Thymus (tissue), 11 donors: ENCODE results near the gene CALR. TPM values are rescaled to one million over a fixed set of nuclear protein-coding genes. Genes with fewer than 3 reads are reported as not detected.
A peak's percentile ranks its signal among the peaks of the same experiment; 100 is the strongest.
"Not testable (repeated sequence)": the region's sequence is repeated elsewhere in the genome, so short reads cannot be mapped to it uniquely, and the experiment has no call there.

ENCODE experiments used
- DNase-seq, 9 donors: peaks; one replicate each; pipeline ENCODE4 v3.0.0-alpha.2; 2013; ENCODE audit warnings: low spot score in 9 of 9, low read depth in 6 of 9, missing footprints in 1 of 9
- H3K27ac ChIP-seq, 2 donors: one replicate each; pipeline ENCODE4 v1.5.1; 2013; ENCODE audit warnings: control low read depth in 1 of 2, low read depth in 1 of 2, low read length in 1 of 2, mild to moderate bottlenecking in 1 of 2, moderate library complexity in 1 of 2
- H3K27me3 ChIP-seq, 2 donors: one replicate each; pipeline ENCODE4 v1.5.1; 2013; ENCODE audit warnings: low read length in 1 of 2; ENCODE audit not compliant: control insufficient read depth in 2 of 2, insufficient read depth in 1 of 2
- H3K36me3 ChIP-seq, 2 donors: one replicate each; pipeline ENCODE4 v1.5.1; 2013; ENCODE audit warnings: low read length in 1 of 2, mild to moderate bottlenecking in 1 of 2, moderate library complexity in 1 of 2; ENCODE audit not compliant: control insufficient read depth in 2 of 2, insufficient read depth in 2 of 2
- H3K4me1 ChIP-seq, 2 donors: one replicate each; pipeline ENCODE4 v1.5.1; 2013; ENCODE audit warnings: low read length in 2 of 2; ENCODE audit not compliant: control insufficient read depth in 2 of 2, insufficient read depth in 2 of 2
- H3K4me3 ChIP-seq, 2 donors: one replicate each; pipeline ENCODE4 v1.5.1; 2013; ENCODE audit warnings: low read length in 2 of 2, control low read depth in 1 of 2, mild to moderate bottlenecking in 1 of 2
- H3K9me3 ChIP-seq, 2 donors: one replicate each; pipeline ENCODE4 v1.5.1; 2013; ENCODE audit warnings: low read length in 1 of 2, mild to moderate bottlenecking in 1 of 2; ENCODE audit not compliant: control insufficient read depth in 2 of 2, insufficient read depth in 1 of 2
- WGBS: extraction: QIAGEN DNeasy Blood & Tissue Kit; methylation state at CpG from one replicate; pipeline ENCODE4 v1.1.7; 2013; 5-methylcytosine and 5-hydroxymethylcytosine counted together
- polyA plus RNA-seq: library from polyadenylated mRNA; stranded (reverse); fragments of 200-250 nt; gene quantifications from one replicate; pipeline ENCODE4 v1.2.3, GENCODE V29; 2013
- total RNA-seq: library from RNA; stranded (reverse); fragments of 120-200 nt; gene quantifications from one replicate; pipeline ENCODE4 v1.2.4, GENCODE V29; 2013
- donor health status: healthy.

CALR gene
- total and polyA plus RNA-seq, 2 donors = 189 to 639 TPM

GRCh38 chr19:12954612-12954962 lies 16.2 kb downstream of the CALR start:
- peaks cover 0 to 20% of the 10 kb centered on the region in 2 donors for H3K4me1 ChIP-seq
- peak overlapping the region in 1 of 2 donors; percentile 33 for H3K27ac ChIP-seq
- 72% methylated on average over 1 of the region's 1 CpG for WGBS
- peaks cover 49 to 50% of the 10 kb centered on the region in 2 donors for H3K36me3 ChIP-seq
- H3K4me3 ChIP-seq = no peak overlapping the region
- no peak for DNase-seq
- H3K9me3 ChIP-seq = no peaks in the 10 kb centered on the region
- no peaks in the 10 kb centered on the region for H3K27me3 ChIP-seq

- H3K27me3 ChIP-seq, H3K4me3 ChIP-seq, H3K9me3 ChIP-seq, DNase-seq: not testable (repeated sequence)
- Histone ChIP-seq H3K27ac (peak overlapping the region in 1 of 2 donors; percentile 15), H3K36me3 (peaks cover 40% of the 10 kb centered on the region in 2 donors), H3K4me1 (peaks cover 0 to 20% of the 10 kb centered on the region in 2 donors)
- 96% methylated on average over 9 of the region's 9 CpGs for WGBS
Measured at GRCh38 chr19:12955575-12955974, 17.2 kb downstream of the CALR start.

- H3K4me1 ChIP-seq = peaks cover 0 to 20% of the 10 kb centered on the region in 2 donors
- H3K36me3 ChIP-seq = peaks cover 36% of the 10 kb centered on the region in 2 donors
- no peaks in the 10 kb centered on the region for H3K27me3 ChIP-seq
- 90% methylated on average over 12 of the region's 12 CpGs for WGBS
- H3K4me3 ChIP-seq = peak overlapping the region in 1 of 2 donors; percentile 67
- H3K9me3 ChIP-seq = no peaks in the 10 kb centered on the region
- peak overlapping the region in 1 of 2 donors; percentile 15 for H3K27ac ChIP-seq
- DNase-seq = no peak
Measured at GRCh38 chr19:12955996-12956395, 17.6 kb downstream of the CALR start.

- peak within 1 kb of the TSS; percentile 67 to 86 for H3K4me3 ChIP-seq
- no peaks in the 10 kb centered on the region for H3K9me3 ChIP-seq
- H3K36me3 ChIP-seq = peaks cover 29 to 32% of the 10 kb centered on the region in 2 donors
- H3K27me3 ChIP-seq = no peaks in the 10 kb centered on the region
- WGBS = 8% methylated on average over 84 of the region's 84 CpGs
- DNase-seq = peak in 7 of 9 donors; percentile 49 to 85 (median 67)
- H3K4me1 ChIP-seq = peaks cover 0 to 20% of the 10 kb centered on the region in 2 donors
- H3K27ac ChIP-seq = peak within 1 kb of the TSS; percentile 83 to 92
Measured at GRCh38 chr19:12956446-12957388, 18.3 kb downstream of the CALR start, which contains the start of gene GADD45GIP1. Gene GADD45GIP1, minus strand, starts transcription at chr19:12957223. Its CDS starts 11 bp downstream, at chr19:12957212.

GRCh38 chr19:12957389-12957952 lies 19.1 kb downstream of the CALR start:
- DNase-seq, H3K9me3 ChIP-seq, H3K27me3 ChIP-seq: not testable (repeated sequence)
- peaks cover 22 to 25% of the 10 kb centered on the region in 2 donors for H3K36me3 ChIP-seq
- H3K4me3 ChIP-seq = peak overlapping the region; percentile 67 to 86
- WGBS = 33% methylated on average over 31 of the region's 31 CpGs
- H3K4me1 ChIP-seq = peaks cover 0 to 19% of the 10 kb centered on the region in 2 donors
- H3K27ac ChIP-seq = peak overlapping the region; percentile 83 to 92

- Histone ChIP-seq H3K36me3 (peaks cover 2 to 6% of the 10 kb centered on the region in 2 donors), H3K27ac (no peak overlapping the region), H3K4me1 (peaks cover 0 to 14% of the 10 kb centered on the region in 2 donors), H3K27me3 (no peaks in the 10 kb centered on the region), H3K9me3 (no peaks in the 10 kb centered on the region), H3K4me3 (no peak overlapping the region)
- WGBS = 93% methylated on average over 6 of the region's 6 CpGs
- no peak for DNase-seq
Measured at GRCh38 chr19:12959481-12959880, 21.1 kb downstream of the CALR start.

- Histone ChIP-seq H3K27me3 (no peaks in the 10 kb centered on the region), H3K27ac (peak overlapping the region; percentile 12 to 42), H3K4me1 (peaks cover 0 to 12% of the 10 kb centered on the region in 2 donors), H3K4me3 (peak overlapping the region; percentile 45 to 47), H3K36me3 (no peaks in the 10 kb centered on the region), H3K9me3 (peaks cover 0 to 6% of the 10 kb centered on the region in 2 donors)
- 1% methylated on average over 34 of the region's 34 CpGs for WGBS
- DNase-seq = peak in 7 of 9 donors; percentile 55 to 86 (median 78)
Measured at GRCh38 chr19:12965017-12965811, 26.8 kb downstream of the CALR start.

GRCh38 chr19:12965812-12966135 lies 27.4 kb downstream of the CALR start:
- Histone ChIP-seq H3K4me1 (peaks cover 0 to 12% of the 10 kb centered on the region in 2 donors), H3K36me3 (no peaks in the 10 kb centered on the region), H3K9me3 (peaks cover 0 to 6% of the 10 kb centered on the region in 2 donors), H3K27ac (peak overlapping the region in 1 of 2 donors; percentile 42), H3K27me3 (no peaks in the 10 kb centered on the region), H3K4me3 (peak overlapping the region in 1 of 2 donors; percentile 47)
- DNase-seq = no peak
- WGBS = 60% methylated on average over 8 of the region's 8 CpGs
